ENCODE measurements around the gene KAZN. TPM values are rescaled to one million over a fixed set of nuclear protein-coding genes. Genes with fewer than 3 reads are reported as not detected.
A peak's percentile ranks its signal among the peaks of the same experiment; 100 is the strongest.

KAZN gene
- total RNA-seq, 1 donor from 2014 or later: 5.7 TPM

GRCh38 chr1:14845851-14846250 is 247.4 kb downstream of the KAZN start:
- no peak overlapping the region for H3K4me3 ChIP-seq (ENCODE audit: low read depth, low read length)
- no peak for DNase-seq (ENCODE audit: low read depth)
- no peak for TF ChIP-seq CTCF (conservative IDR thresholded peaks at IDR 0.05; ENCODE audit: low read depth, low read length)

- DNase-seq (ENCODE audit: low read depth): no peak
- H3K4me3 ChIP-seq (ENCODE audit: low read depth, low read length): no peak overlapping the region
Measured at GRCh38 chr1:14846688-14847087, 248.2 kb downstream of the KAZN start.

GRCh38 chr1:14848203-14848602 is 249.7 kb downstream of the KAZN start:
- no peak for TF ChIP-seq CTCF (conservative IDR thresholded peaks at IDR 0.05; ENCODE audit: low read depth, low read length)
- DNase-seq (ENCODE audit: low read depth): no peak
- H3K4me3 ChIP-seq (ENCODE audit: low read depth, low read length): no peak overlapping the region

More at GRCh38 chr1:14846688-14847087, 248.2 kb downstream of the KAZN start:
- no peak for TF ChIP-seq CTCF (conservative IDR thresholded peaks at IDR 0.05; ENCODE audit: low read depth, low read length)

- no peak overlapping the region for H3K4me3 ChIP-seq (ENCODE audit: low read depth, low read length)
- TF ChIP-seq CTCF (conservative IDR thresholded peaks at IDR 0.05; ENCODE audit: low read depth, low read length): no peak
- DNase-seq (ENCODE audit: low read depth): no peak
Measured at GRCh38 chr1:14848625-14849024, 250.1 kb downstream of the KAZN start.

- DNase-seq (ENCODE audit: low read depth): no peak
- TF ChIP-seq CTCF (conservative IDR thresholded peaks at IDR 0.05; ENCODE audit: low read depth, low read length): no peak
- no peak overlapping the region for H3K4me3 ChIP-seq (ENCODE audit: low read depth, low read length)
Measured at GRCh38 chr1:14849038-14849437, 250.6 kb downstream of the KAZN start.

GRCh38 chr1:14850563-14850962 is 252.1 kb downstream of the KAZN start:
- TF ChIP-seq CTCF (conservative IDR thresholded peaks at IDR 0.05; ENCODE audit: low read depth, low read length): peak; percentile 55
- DNase-seq (ENCODE audit: low read depth): peak; percentile 30
- H3K4me3 ChIP-seq (ENCODE audit: low read depth, low read length): no peak overlapping the region

- H3K4me3 ChIP-seq (ENCODE audit: low read depth, low read length): no peak overlapping the region
- peak; percentile 19 for DNase-seq (ENCODE audit: low read depth)
- no peak for TF ChIP-seq CTCF (conservative IDR thresholded peaks at IDR 0.05; ENCODE audit: low read depth, low read length)
Measured at GRCh38 chr1:14851760-14852159, 253.3 kb downstream of the KAZN start.

Measured in epithelial cell of proximal tubule (primary cell).